Caco-2 (cell line): ENCODE data around the gene QSER1. TPM values are rescaled to one million over a fixed set of nuclear protein-coding genes. Genes with fewer than 3 reads are reported as not detected.
"Not testable (repeated sequence)": the region's sequence is repeated elsewhere in the genome, so short reads cannot be mapped to it uniquely, and the experiment has no call there.

Experiments
- BruUV-seq: library from RNA; stranded (reverse); fragments of 400-500 nt; replicated peaks from 2 replicates; lab custom pipeline; 2021; lab: Mats Ljungman, UMichigan
- CTCF ChIA-PET: fragments of 300-600 bp; sonication (Branson Sonifier 250); formaldehyde crosslinking; loops from one replicate; lab custom pipeline; 2022; ENCODE audit warnings: antibody characterized with exemption; lab: Charles Lee
- POLR2A ChIA-PET: fragments of 300-600 bp; sonication (Branson Sonifier 250); formaldehyde crosslinking; loops from one replicate; lab custom pipeline; 2022; ENCODE audit warnings: antibody characterized with exemption; lab: Charles Lee
- DNase-seq, 2 experiments: peaks; one replicate each; pipeline versions ENCODE4 v3.0.0 to v3.0.0-alpha.2; 2020 to 2022
- H3K27me3 ChIP-seq: replicated peaks from 2 replicates; pipeline ENCODE4 v1.6.0; 2011; ENCODE audit warnings: low read length; ENCODE audit not compliant: control insufficient read depth, insufficient read depth
- H3K36me3 ChIP-seq: 2 replicates; pipeline ENCODE4 v1.5.1; 2011; ENCODE audit warnings: low read length; ENCODE audit not compliant: control insufficient read depth, insufficient read depth
- H3K4me1 ChIP-seq: fragments of 250-450 bp; sonication (Bioruptor Pico); 2 replicates; pipeline ENCODE4 v1.5.1; 2020; ENCODE audit warnings: mild to moderate bottlenecking
- H3K4me3 ChIP-seq: 2 replicates; pipeline ENCODE4 v1.5.1; 2011; ENCODE audit warnings: low read depth, mild to moderate bottlenecking, control low read depth, low read length
- H3K9me3 ChIP-seq: fragments of 250-450 bp; sonication (Bioruptor Pico); 2 replicates; pipeline ENCODE4 v1.5.1; 2020; ENCODE audit warnings: mild to moderate bottlenecking, moderate library complexity
- H3K27ac Mint-ChIP-seq: one replicate; pipeline ENCODE4 v1.8.0; 2022; ENCODE audit warnings: mixed read lengths; ENCODE audit not compliant: unreplicated experiment
- H3K27me3 Mint-ChIP-seq: one replicate; pipeline ENCODE4 v1.8.0; 2022; ENCODE audit warnings: mixed read lengths; ENCODE audit not compliant: insufficient read depth, unreplicated experiment
- H3K36me3 Mint-ChIP-seq: one replicate; pipeline ENCODE4 v1.8.0; 2022; ENCODE audit warnings: mild to moderate bottlenecking, mixed read lengths; ENCODE audit not compliant: insufficient read depth, unreplicated experiment
- H3K4me1 Mint-ChIP-seq: one replicate; pipeline ENCODE4 v1.8.0; 2022; ENCODE audit warnings: low read depth, mixed read lengths; ENCODE audit not compliant: unreplicated experiment
- H3K4me3 Mint-ChIP-seq: one replicate; pipeline ENCODE4 v1.8.0; 2022; ENCODE audit warnings: mild to moderate bottlenecking, moderate library complexity, mixed read lengths; ENCODE audit not compliant: unreplicated experiment
- H3K9me3 Mint-ChIP-seq: one replicate; pipeline ENCODE4 v1.8.0; 2022; ENCODE audit warnings: mixed read lengths; ENCODE audit not compliant: unreplicated experiment
- intact Hi-C: fragments of 100-400 bp; cut with micrococcal nuclease; formaldehyde crosslinking; loops from one replicate; pipeline ENCODE4 v1.10.0; 2022; ENCODE audit not compliant: unreplicated experiment
- total RNA-seq: library from RNA; stranded (reverse); gene quantifications from 2 replicates; pipeline ENCODE4 v1.2.3, GENCODE V29; 2022
- TF ChIP-seq, protein P1 (sequence below), 2 experiments: fragments of 200-600 bp in 1 of 2; IDR thresholded peaks; 1 replicate in 1 of 2; 2 replicates in 1 of 2; pipeline versions ENCODE4 v1.5.1 to v1.8.0; 2011 to 2022; ENCODE audit warnings: antibody characterized with exemption in 1 of 2, control low read depth in 1 of 2, inconsistent platforms in 1 of 2, low read depth in 1 of 2, low read length in 1 of 2, mild to moderate bottlenecking in 1 of 2, moderate library complexity in 1 of 2; ENCODE audit not compliant: insufficient read depth in 1 of 2, severe bottlenecking in 1 of 2, unreplicated experiment in 1 of 2

QSER1 gene
- total RNA-seq, 1 experiment from 2014 or later, result 45.0 TPM

DNA sequence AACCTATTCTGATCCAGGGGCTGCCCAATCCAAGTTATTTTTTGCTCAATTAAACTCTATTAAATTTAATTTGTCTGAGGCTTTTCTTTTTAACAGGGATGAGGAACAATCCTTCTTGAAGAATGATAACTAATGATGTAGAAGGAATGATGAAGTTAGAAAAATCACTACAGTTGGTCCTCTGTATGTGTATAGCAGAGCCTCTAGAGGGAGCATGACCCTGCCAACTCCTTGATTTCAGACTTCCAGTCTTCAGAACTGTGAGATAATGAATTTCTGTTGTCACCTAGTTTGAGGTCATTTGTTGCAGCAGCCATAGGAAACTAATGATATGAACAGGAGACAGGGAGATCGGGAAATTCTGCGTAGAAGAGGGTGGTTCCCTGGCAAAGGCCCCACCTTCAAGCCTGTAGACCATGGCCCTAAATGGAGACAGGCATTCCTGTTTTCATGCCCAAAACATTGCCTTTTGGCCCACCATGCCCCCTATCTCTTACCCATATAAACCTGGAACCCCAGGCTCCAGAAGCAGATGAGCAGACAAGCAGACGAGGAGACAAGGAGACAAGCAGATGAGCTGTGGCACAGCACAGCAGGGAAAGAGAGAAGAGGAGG lies 7.7 kb upstream of the QSER1 start:
- TF ChIP-seq, protein P1, sequence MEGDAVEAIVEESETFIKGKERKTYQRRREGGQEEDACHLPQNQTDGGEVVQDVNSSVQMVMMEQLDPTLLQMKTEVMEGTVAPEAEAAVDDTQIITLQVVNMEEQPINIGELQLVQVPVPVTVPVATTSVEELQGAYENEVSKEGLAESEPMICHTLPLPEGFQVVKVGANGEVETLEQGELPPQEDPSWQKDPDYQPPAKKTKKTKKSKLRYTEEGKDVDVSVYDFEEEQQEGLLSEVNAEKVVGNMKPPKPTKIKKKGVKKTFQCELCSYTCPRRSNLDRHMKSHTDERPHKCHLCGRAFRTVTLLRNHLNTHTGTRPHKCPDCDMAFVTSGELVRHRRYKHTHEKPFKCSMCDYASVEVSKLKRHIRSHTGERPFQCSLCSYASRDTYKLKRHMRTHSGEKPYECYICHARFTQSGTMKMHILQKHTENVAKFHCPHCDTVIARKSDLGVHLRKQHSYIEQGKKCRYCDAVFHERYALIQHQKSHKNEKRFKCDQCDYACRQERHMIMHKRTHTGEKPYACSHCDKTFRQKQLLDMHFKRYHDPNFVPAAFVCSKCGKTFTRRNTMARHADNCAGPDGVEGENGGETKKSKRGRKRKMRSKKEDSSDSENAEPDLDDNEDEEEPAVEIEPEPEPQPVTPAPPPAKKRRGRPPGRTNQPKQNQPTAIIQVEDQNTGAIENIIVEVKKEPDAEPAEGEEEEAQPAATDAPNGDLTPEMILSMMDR (IDR thresholded peaks at IDR 0.05; ENCODE audit: insufficient read depth in 1 of 2, low read depth in 1 of 2, low read length in 1 of 2, severe bottlenecking in 1 of 2, unreplicated experiment in 1 of 2), result peak; percentile 49 to 78
- Mint-ChIP-seq H3K27ac (no peak overlapping the region), H3K27me3 (no peaks in the 10 kb centered on the region), H3K4me1 (no peaks in the 10 kb centered on the region), H3K9me3 (no peaks in the 10 kb centered on the region), H3K4me3 (no peak overlapping the region), H3K36me3 (no peaks in the 10 kb centered on the region)
- no TSS peak for BruUV-seq
- ChIA-PET POLR2A (no interaction called here), CTCF (no interaction called here)
- H3K4me1 ChIP-seq, result no peaks in the 10 kb centered on the region
- H3K9me3 ChIP-seq, result no peaks in the 10 kb centered on the region
- DNase-seq, result peak in 1 of 2 experiments; percentile 21
- intact Hi-C loops, result no loop called here
- no peaks in the 10 kb centered on the region for H3K36me3 ChIP-seq
- no peaks in the 10 kb centered on the region for H3K27me3 ChIP-seq
- H3K4me3 ChIP-seq, result no peak overlapping the region

- Mint-ChIP-seq H3K4me1 (no peaks in the 10 kb centered on the region), H3K27me3 (no peaks in the 10 kb centered on the region), H3K9me3 (no peaks in the 10 kb centered on the region), H3K27ac (no peak overlapping the region), H3K36me3 (no peaks in the 10 kb centered on the region), H3K4me3 (no peak overlapping the region)
- H3K9me3 ChIP-seq, result no peaks in the 10 kb centered on the region
- TF ChIP-seq, protein P1 (IDR thresholded peaks at IDR 0.05; ENCODE audit: insufficient read depth in 1 of 2, low read depth in 1 of 2, low read length in 1 of 2, severe bottlenecking in 1 of 2, unreplicated experiment in 1 of 2), result no peak
- ChIA-PET POLR2A (no interaction called here), CTCF (no interaction called here)
- H3K27me3 ChIP-seq, result no peaks in the 10 kb centered on the region
- no peaks in the 10 kb centered on the region for H3K4me1 ChIP-seq
- no peak overlapping the region for H3K4me3 ChIP-seq
- DNase-seq, result no peak
- intact Hi-C loops, result no loop called here
- no peaks in the 10 kb centered on the region for H3K36me3 ChIP-seq
- no TSS peak for BruUV-seq
Measured at GRCh38 chr11:32885556-32885955, 7.1 kb upstream of the QSER1 start.

DNA sequence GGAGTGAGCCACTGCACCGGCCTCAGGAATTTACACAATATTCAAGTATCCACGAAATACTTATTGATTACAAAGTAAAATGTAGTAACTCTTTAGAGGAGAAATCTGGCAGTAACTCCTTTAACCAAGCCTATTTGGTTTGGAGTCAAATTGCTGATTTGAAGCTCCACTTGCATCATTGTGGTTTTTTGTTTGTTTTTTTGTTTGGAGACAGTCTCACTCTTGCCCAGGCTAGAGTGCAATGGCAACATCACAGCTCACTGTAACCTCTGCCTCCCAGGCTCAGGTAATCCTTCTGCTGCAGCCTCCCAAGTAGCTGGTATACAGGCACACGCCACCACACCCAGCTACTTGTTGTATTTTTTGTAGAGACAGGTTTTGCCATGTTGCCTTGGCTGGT lies 6.4 kb upstream of the QSER1 start:
- TF ChIP-seq, protein P1 (IDR thresholded peaks at IDR 0.05; ENCODE audit: insufficient read depth in 1 of 2, low read depth in 1 of 2, low read length in 1 of 2, severe bottlenecking in 1 of 2, unreplicated experiment in 1 of 2), result no peak
- Mint-ChIP-seq H3K27ac (no peak overlapping the region), H3K4me3 (no peak overlapping the region), H3K36me3 (no peaks in the 10 kb centered on the region), H3K4me1 (peaks cover 2% of the 10 kb centered on the region), H3K27me3 (no peaks in the 10 kb centered on the region), H3K9me3 (no peaks in the 10 kb centered on the region)
- Histone ChIP-seq H3K27me3 (no peaks in the 10 kb centered on the region), H3K9me3 (no peaks in the 10 kb centered on the region), H3K36me3 (no peaks in the 10 kb centered on the region), H3K4me3 (no peak overlapping the region), H3K4me1 (peaks cover 4% of the 10 kb centered on the region; the same call in 1 of the 2 replicates)
- intact Hi-C loops, result no loop called here
- ChIA-PET CTCF (no interaction called here), POLR2A (no interaction called here)
- DNase-seq, result no peak
- BruUV-seq, result no TSS peak

DNA sequence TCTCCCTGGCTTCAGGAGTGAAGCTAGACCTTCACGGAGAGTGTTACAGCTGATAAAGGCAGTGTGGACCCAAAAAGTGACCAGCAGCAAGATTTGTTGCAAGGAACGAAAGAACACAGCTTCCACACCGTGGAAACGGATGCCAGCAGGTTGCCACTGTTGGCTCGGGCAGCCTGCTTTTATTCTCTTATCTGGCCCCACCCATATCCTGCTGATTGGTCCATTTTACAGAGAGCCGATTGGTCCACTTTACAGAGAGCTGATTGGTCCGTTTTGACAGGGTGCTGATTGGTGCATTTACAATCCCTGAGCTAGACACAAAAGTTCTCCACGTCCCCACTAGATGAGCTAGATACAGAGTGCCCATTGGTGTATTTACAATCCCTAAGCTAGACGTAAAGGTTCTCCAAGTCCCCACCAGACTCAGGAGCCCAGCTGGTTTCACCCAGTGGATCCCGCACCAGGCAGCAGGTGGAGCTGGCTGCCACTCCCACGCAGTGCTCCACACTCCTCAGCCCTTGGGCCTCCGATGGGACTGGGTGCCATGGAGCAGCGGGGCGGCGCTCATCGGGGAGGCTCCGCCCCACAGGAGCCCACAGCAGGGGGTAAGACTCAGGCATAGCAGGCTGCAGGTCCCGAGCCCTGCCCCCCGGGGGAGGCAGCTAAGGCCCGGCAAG lies 4.8 kb upstream of the QSER1 start:
- BruUV-seq, H3K27me3 Mint-ChIP-seq, H3K36me3 Mint-ChIP-seq, H3K4me1 Mint-ChIP-seq, H3K27ac Mint-ChIP-seq, H3K4me3 ChIP-seq, H3K36me3 ChIP-seq, DNase-seq, CTCF ChIA-PET, intact Hi-C loops, H3K9me3 ChIP-seq, H3K27me3 ChIP-seq, H3K9me3 Mint-ChIP-seq, H3K4me3 Mint-ChIP-seq: not testable (repeated sequence)
- POLR2A ChIA-PET, result interaction anchor here (0.6 kb wide), 1 partner anchor 189 kb away, joined by 3 read pairs; no protein-coding TSS in a partner anchor
- H3K4me1 ChIP-seq, result peaks cover 11% of the 10 kb centered on the region

DNA sequence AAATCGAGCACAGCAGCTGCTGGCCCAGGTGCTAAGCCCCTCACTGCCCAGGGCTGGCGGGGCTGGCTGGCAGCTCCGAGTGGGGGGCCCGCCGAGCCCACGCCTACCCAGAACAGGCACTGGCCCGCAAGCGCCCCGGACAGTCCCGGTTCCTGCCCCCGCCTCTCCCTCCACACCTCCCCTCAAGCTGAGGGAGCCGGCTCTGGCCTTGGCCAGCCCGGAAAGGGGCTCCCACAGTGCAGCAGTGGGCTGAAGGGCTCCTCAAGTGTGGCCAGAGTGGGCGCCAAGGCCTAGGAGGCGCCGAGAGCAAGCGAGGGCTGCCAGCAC lies 4.3 kb upstream of the QSER1 start:
- H3K36me3 ChIP-seq, H3K27ac Mint-ChIP-seq, H3K4me1 Mint-ChIP-seq, H3K9me3 ChIP-seq, BruUV-seq, CTCF ChIA-PET, H3K9me3 Mint-ChIP-seq, H3K36me3 Mint-ChIP-seq, H3K4me3 Mint-ChIP-seq, intact Hi-C loops, POLR2A ChIA-PET, H3K27me3 ChIP-seq, H3K4me3 ChIP-seq, DNase-seq, H3K27me3 Mint-ChIP-seq: not testable (repeated sequence)
- peaks cover 11% of the 10 kb centered on the region for H3K4me1 ChIP-seq
